Esophagus squamous epithelium (tissue), 5 donors: ENCODE data around the gene EVA1C. TPM values are rescaled to one million over a fixed set of nuclear protein-coding genes. Genes with fewer than 3 reads are reported as not detected.
"Not testable (repeated sequence)": the region's sequence is repeated elsewhere in the genome, so short reads cannot be mapped to it uniquely, and the experiment has no call there.

Source experiments
- DNase-seq: peaks from one replicate; lab custom pipeline; 2025; lab: John Stamatoyannopoulos, UW
- H3K27ac ChIP-seq, 4 donors: fragments of 200-600 bp; sonication (generic); one replicate each; pipeline ENCODE4 v1.5.1; 2016 to 2019; ENCODE audit warnings: mild to moderate bottlenecking in 1 of 4
- H3K27me3 ChIP-seq, 4 donors: fragments of 200-600 bp; sonication (generic); 1 replicate in 3 of 4; 2 replicates in 1 of 4; pipeline versions ENCODE4 v1.5.1 to v1.6.0; 2017 to 2021; ENCODE audit warnings: antibody characterized with exemption in 1 of 4
- H3K36me3 ChIP-seq, 3 donors: fragments of 200-600 bp; sonication (generic); one replicate each; pipeline ENCODE4 v1.5.1; 2016 to 2019
- H3K4me1 ChIP-seq, 3 donors: fragments of 200-600 bp; sonication (generic); one replicate each; pipeline ENCODE4 v1.5.1; 2017 to 2019
- H3K4me3 ChIP-seq, 4 donors: fragments of 200-600 bp; sonication (generic); 1 replicate in 3 of 4; 2 replicates in 1 of 4; pipeline ENCODE4 v1.5.1; 2016 to 2019; ENCODE audit warnings: mild to moderate bottlenecking in 2 of 4, moderate library complexity in 1 of 4
- H3K9me3 ChIP-seq, 3 donors: fragments of 200-600 bp; sonication (generic); one replicate each; pipeline ENCODE4 v1.5.1; 2016 to 2019
- POLR2A ChIP-seq, 4 donors: fragments of 450-650 bp; IDR thresholded peaks; one replicate each; pipeline ENCODE4 v1.6.1; 2017; ENCODE audit warnings: antibody characterized with exemption in 4 of 4, mild to moderate bottlenecking in 4 of 4, moderate library complexity in 3 of 4
- WGBS, 2 donors: methylation state at CpG; one replicate each; pipeline ENCODE4 v1.1.5; 2018; 5-methylcytosine and 5-hydroxymethylcytosine counted together
- intact Hi-C: fragments of 100-400 bp; cut with DNase I; formaldehyde crosslinking; loops from one replicate; pipeline ENCODE4 v1.15.0; 2022
- total RNA-seq, 4 donors: library from RNA; depleted of rRNA; stranded (reverse); fragments of >200 nt; gene quantifications; one replicate each; pipeline ENCODE4 v1.1.0, GENCODE V29; 2016
- TF ChIP-seq, protein P1 (sequence below), 6 experiments: fragments of 450-650 bp in 4 of 6; fragments of 200-600 bp in 2 of 6; sonication (generic) in 2 of 6; IDR thresholded peaks; one replicate each; pipeline ENCODE4 v1.5.1; 2016 to 2019; ENCODE audit warnings: antibody characterized with exemption in 6 of 6, mild to moderate bottlenecking in 4 of 6, moderate library complexity in 4 of 6
- donor health status: DM: yes; HTN: yes; CAD: no.

Gene EVA1C
- total RNA-seq, 4 donors from 2014 or later: 12.7 to 39.9 (median 24.4) TPM

DNA sequence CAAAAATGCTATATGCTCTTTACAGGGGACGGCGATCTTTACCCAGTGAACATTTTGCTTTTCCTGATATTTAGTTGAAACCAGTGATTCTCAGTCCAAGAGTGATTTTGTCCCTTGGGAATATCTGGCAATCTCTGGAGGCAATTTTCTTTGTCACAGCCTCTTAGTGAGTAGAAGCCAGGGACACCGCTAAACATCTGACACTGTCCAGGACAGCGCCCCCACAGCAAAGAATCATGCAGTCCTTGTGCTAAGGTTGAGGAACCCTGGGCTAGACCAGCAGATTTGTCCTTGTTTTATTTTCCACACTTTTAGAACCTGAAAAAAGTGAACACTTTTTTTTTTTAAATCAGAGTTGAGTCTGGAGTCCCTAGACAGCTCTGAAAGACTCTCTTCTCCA, 13.1 kb downstream of the EVA1C start:
- no peak for DNase-seq
- Histone ChIP-seq H3K27ac (peak overlapping the region; percentile 67 to 76 (median 68)), H3K27me3 (no peaks in the 10 kb centered on the region), H3K36me3 (peaks cover 0 to 8% (median 0%) of the 10 kb centered on the region in 3 donors), H3K4me3 (no peak overlapping the region), H3K4me1 (peaks cover 20 to 60% (median 34%) of the 10 kb centered on the region in 3 donors), H3K9me3 (no peaks in the 10 kb centered on the region)
- 63 to 65% methylated on average over 4 of the region's 4 CpGs for WGBS, 2 donors
- TF ChIP-seq POLR2A (IDR thresholded peaks at IDR 0.05): no peak
- TF ChIP-seq, protein P1, sequence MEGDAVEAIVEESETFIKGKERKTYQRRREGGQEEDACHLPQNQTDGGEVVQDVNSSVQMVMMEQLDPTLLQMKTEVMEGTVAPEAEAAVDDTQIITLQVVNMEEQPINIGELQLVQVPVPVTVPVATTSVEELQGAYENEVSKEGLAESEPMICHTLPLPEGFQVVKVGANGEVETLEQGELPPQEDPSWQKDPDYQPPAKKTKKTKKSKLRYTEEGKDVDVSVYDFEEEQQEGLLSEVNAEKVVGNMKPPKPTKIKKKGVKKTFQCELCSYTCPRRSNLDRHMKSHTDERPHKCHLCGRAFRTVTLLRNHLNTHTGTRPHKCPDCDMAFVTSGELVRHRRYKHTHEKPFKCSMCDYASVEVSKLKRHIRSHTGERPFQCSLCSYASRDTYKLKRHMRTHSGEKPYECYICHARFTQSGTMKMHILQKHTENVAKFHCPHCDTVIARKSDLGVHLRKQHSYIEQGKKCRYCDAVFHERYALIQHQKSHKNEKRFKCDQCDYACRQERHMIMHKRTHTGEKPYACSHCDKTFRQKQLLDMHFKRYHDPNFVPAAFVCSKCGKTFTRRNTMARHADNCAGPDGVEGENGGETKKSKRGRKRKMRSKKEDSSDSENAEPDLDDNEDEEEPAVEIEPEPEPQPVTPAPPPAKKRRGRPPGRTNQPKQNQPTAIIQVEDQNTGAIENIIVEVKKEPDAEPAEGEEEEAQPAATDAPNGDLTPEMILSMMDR (IDR thresholded peaks at IDR 0.05): peak in 1 of 6 experiments; percentile 14
- intact Hi-C loops: no loop called here

- Histone ChIP-seq H3K27me3 (no peaks in the 10 kb centered on the region), H3K36me3 (peaks cover 0 to 8% (median 0%) of the 10 kb centered on the region in 3 donors), H3K4me1 (peaks cover 20 to 60% (median 34%) of the 10 kb centered on the region in 3 donors), H3K27ac (peak overlapping the region; percentile 67 to 76 (median 70)), H3K4me3 (no peak overlapping the region), H3K9me3 (no peaks in the 10 kb centered on the region)
- TF ChIP-seq, protein P1 (IDR thresholded peaks at IDR 0.05): no peak
- TF ChIP-seq POLR2A (IDR thresholded peaks at IDR 0.05): no peak
- intact Hi-C loops: no loop called here
- WGBS, 2 donors: 37 to 38% methylated on average over 5 of the region's 5 CpGs
- DNase-seq: no peak
Observed at GRCh38 chr21:32426066-32426465, 13.6 kb downstream of the EVA1C start.

DNA sequence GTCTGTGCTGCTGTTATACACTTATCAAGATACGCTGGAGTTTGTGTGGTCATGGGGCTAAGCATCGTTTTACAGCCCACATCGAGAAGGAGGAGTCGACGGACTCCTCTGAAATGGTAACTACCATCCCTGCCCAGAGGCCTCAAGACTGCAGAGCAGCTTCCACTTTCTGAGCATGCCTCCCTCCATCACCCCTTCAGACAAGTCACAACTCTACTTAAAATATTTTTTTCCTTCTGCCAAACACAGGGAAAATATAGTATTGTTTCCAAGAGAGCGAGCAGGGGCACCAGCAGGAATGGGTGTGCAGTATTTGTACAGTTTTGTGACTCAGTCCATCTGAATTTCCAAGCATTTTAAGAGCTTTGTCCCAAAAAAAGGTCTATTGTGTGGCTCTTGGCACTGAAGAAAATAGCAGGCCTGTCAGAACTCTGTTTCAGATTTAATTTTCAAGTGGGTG, 14.1 kb downstream of the EVA1C start:
- H3K4me3 ChIP-seq: no peak overlapping the region
- WGBS, 2 donors: 34 to 44% methylated on average over 6 of the region's 6 CpGs
- DNase-seq: no peak
- H3K36me3 ChIP-seq: peaks cover 0 to 13% (median 0%) of the 10 kb centered on the region in 3 donors
- TF ChIP-seq, protein P1 (IDR thresholded peaks at IDR 0.05): no peak
- TF ChIP-seq POLR2A (IDR thresholded peaks at IDR 0.05): no peak
- no peaks in the 10 kb centered on the region for H3K27me3 ChIP-seq
- H3K9me3 ChIP-seq: no peaks in the 10 kb centered on the region
- peaks cover 20 to 60% (median 34%) of the 10 kb centered on the region in 3 donors for H3K4me1 ChIP-seq
- intact Hi-C loops: no loop called here
- peak overlapping the region; percentile 67 to 76 (median 70) for H3K27ac ChIP-seq

- H3K36me3 ChIP-seq: peaks cover 0 to 15% (median 0%) of the 10 kb centered on the region in 3 donors
- peaks cover 20 to 69% (median 33%) of the 10 kb centered on the region in 3 donors for H3K4me1 ChIP-seq
- H3K9me3 ChIP-seq: no peaks in the 10 kb centered on the region
- no peak overlapping the region for H3K4me3 ChIP-seq
- no peak for DNase-seq
- TF ChIP-seq, protein P1 (IDR thresholded peaks at IDR 0.05): no peak
- TF ChIP-seq POLR2A (IDR thresholded peaks at IDR 0.05): no peak
- H3K27ac ChIP-seq: peak overlapping the region; percentile 65 to 76 (median 68)
- intact Hi-C loops: no loop called here
- WGBS, 2 donors: 35 to 38% methylated on average over 9 to 10 of the region's 10 CpGs
- H3K27me3 ChIP-seq: no peaks in the 10 kb centered on the region
Observed at GRCh38 chr21:32427958-32428623, 15.6 kb downstream of the EVA1C start.

- H3K27me3 ChIP-seq, H3K4me3 ChIP-seq, intact Hi-C loops, H3K9me3 ChIP-seq, DNase-seq: not testable (repeated sequence)
- H3K4me1 ChIP-seq: peaks cover 3 to 40% (median 4%) of the 10 kb centered on the region in 3 donors
- H3K27ac ChIP-seq: peak overlapping the region in 3 of 4 donors; percentile 18 to 57 (median 28)
- WGBS, 2 donors: 42 to 62% methylated on average over 15 of the region's 15 CpGs
- H3K36me3 ChIP-seq: peaks cover 0 to 15% (median 0%) of the 10 kb centered on the region in 3 donors
Observed at GRCh38 chr21:32432982-32433660, 20.6 kb downstream of the EVA1C start.
